MM.1S (cell line): ENCODE data around the gene IFT20.

Experiments
- DNase-seq: peaks from one replicate; pipeline ENCODE4 v3.0.0-alpha.2; 2015
- H2AFZ ChIP-seq: fragments of 300-600 bp; sonication (generic); 2 replicates; pipeline ENCODE4 v1.6.0; 2016; ENCODE audit warnings: antibody characterized with exemption, low read length
- H3F3A ChIP-seq: fragments of 300-600 bp; sonication (generic); 2 replicates; pipeline ENCODE4 v1.6.1; 2016; ENCODE audit warnings: mild to moderate bottlenecking, antibody characterized with exemption, low read length, moderate library complexity, mixed read lengths; ENCODE audit not compliant: insufficient read depth
- H3K27ac ChIP-seq: fragments of 300-600 bp; sonication (generic); 2 replicates; pipeline ENCODE4 v1.5.1; 2016; ENCODE audit warnings: mild to moderate bottlenecking, low read length
- H3K27me3 ChIP-seq: fragments of 300-600 bp; sonication (generic); replicated peaks from 2 replicates; pipeline ENCODE4 v1.6.0; 2016; ENCODE audit warnings: low read length; ENCODE audit not compliant: insufficient read depth
- H3K36me3 ChIP-seq: fragments of 300-600 bp; sonication (generic); replicated peaks from 2 replicates; pipeline ENCODE4 v1.6.1; 2016; ENCODE audit warnings: mild to moderate bottlenecking, low read length, mixed read lengths; ENCODE audit not compliant: insufficient read depth
- H3K4me1 ChIP-seq: fragments of 300-600 bp; sonication (generic); 2 replicates; pipeline ENCODE4 v1.6.1; 2016; ENCODE audit warnings: low read length, mixed read lengths
- H3K4me2 ChIP-seq: fragments of 300-600 bp; sonication (generic); 2 replicates; pipeline ENCODE4 v1.6.0; 2016; ENCODE audit warnings: low read depth, low read length
- H3K4me3 ChIP-seq: fragments of 300-600 bp; sonication (generic); 2 replicates; pipeline ENCODE4 v1.5.1; 2016; ENCODE audit warnings: low read length, mixed read lengths
- H3K79me2 ChIP-seq: fragments of 300-600 bp; sonication (generic); 2 replicates; pipeline ENCODE4 v1.6.1; 2016; ENCODE audit warnings: mixed run types, low read length, mixed read lengths
- H3K9ac ChIP-seq: fragments of 300-600 bp; sonication (generic); 2 replicates; pipeline ENCODE4 v1.6.1; 2016; ENCODE audit warnings: low read length, mixed read lengths
- H3K9me2 ChIP-seq: fragments of 300-600 bp; sonication (generic); replicated peaks from 2 replicates; pipeline ENCODE4 v1.6.1; 2016; ENCODE audit warnings: mild to moderate bottlenecking, low read length, mixed read lengths; ENCODE audit not compliant: insufficient read depth
- H3K9me3 ChIP-seq: fragments of 300-600 bp; sonication (generic); replicated peaks from 2 replicates; pipeline ENCODE4 v1.6.1; 2016; ENCODE audit warnings: mild to moderate bottlenecking, low read length, mixed read lengths; ENCODE audit not compliant: insufficient read depth
- H4K20me1 ChIP-seq: fragments of 300-600 bp; sonication (generic); 2 replicates; pipeline ENCODE4 v1.6.1; 2016; ENCODE audit warnings: mild to moderate bottlenecking, low read length, moderate library complexity, mixed read lengths; ENCODE audit not compliant: insufficient read depth
- CTCF ChIP-seq: fragments of 300-600 bp; sonication (generic); IDR thresholded peaks from 2 replicates; pipeline ENCODE4 v1.5.1; 2016; ENCODE audit warnings: antibody characterized with exemption, low read length, mixed read lengths
- EZH2 ChIP-seq: fragments of 300-600 bp; sonication (generic); optimal IDR thresholded peaks from 2 replicates; pipeline ENCODE3; 2017; ENCODE audit warnings: low read depth, mild to moderate bottlenecking, antibody characterized with exemption, low read length, mixed read lengths
- EZH2phosphoT487 ChIP-seq: fragments of 300-600 bp; sonication (generic); IDR thresholded peaks from 2 replicates; pipeline ENCODE4 v1.6.1; 2018; ENCODE audit warnings: antibody characterized with exemption, low read length

IFT20 gene

GRCh38 chr17:28365487-28365886, 30.2 kb upstream of the IFT20 start:
- H2AFZ ChIP-seq = no peak overlapping the region
- H3K36me3 ChIP-seq = no peaks in the 10 kb centered on the region; the same call in 1 of the 2 replicates
- H3K4me2 ChIP-seq = no peak overlapping the region
- H3F3A ChIP-seq = peaks cover 2% of the 10 kb centered on the region
- H3K9me2 ChIP-seq = no peaks in the 10 kb centered on the region
- H3K79me2 ChIP-seq = 0 out of 2 replicates have a peak, but pooled peaks cover 2% of the 10 kb centered on the region
- no peak overlapping the region for H3K9ac ChIP-seq
- no peaks in the 10 kb centered on the region for H4K20me1 ChIP-seq
- H3K4me3 ChIP-seq = no peak overlapping the region
- no peak for TF ChIP-seq EZH2
- TF ChIP-seq EZH2phosphoT487 = no peak
- TF ChIP-seq CTCF = no peak
- DNase-seq = no peak
- H3K27ac ChIP-seq = no peak overlapping the region
- no peaks in the 10 kb centered on the region for H3K27me3 ChIP-seq
- H3K4me1 ChIP-seq = no peaks in the 10 kb centered on the region
- H3K9me3 ChIP-seq = no peaks in the 10 kb centered on the region

- no peak for DNase-seq
- TF ChIP-seq CTCF (no peak), EZH2 (no peak), EZH2phosphoT487 (no peak)
- H4K20me1 ChIP-seq = no peaks in the 10 kb centered on the region
- H3K79me2 ChIP-seq = 0 out of 2 replicates have a peak, but pooled peaks cover 4% of the 10 kb centered on the region
- H3F3A ChIP-seq = no peaks in the 10 kb centered on the region
- H3K9ac ChIP-seq = no peak within 1 kb of the TSS
- H3K9me3 ChIP-seq = no peaks in the 10 kb centered on the region
- H3K4me2 ChIP-seq = no peak within 1 kb of the TSS
- no peak within 1 kb of the TSS for H2AFZ ChIP-seq
- no peaks in the 10 kb centered on the region for H3K4me1 ChIP-seq
- H3K4me3 ChIP-seq = no peak within 1 kb of the TSS
- H3K27me3 ChIP-seq = no peaks in the 10 kb centered on the region
- H3K36me3 ChIP-seq = peaks cover 2% of the 10 kb centered on the region; the same call in 1 of the 2 replicates
- no peak within 1 kb of the TSS for H3K27ac ChIP-seq
- no peaks in the 10 kb centered on the region for H3K9me2 ChIP-seq
These were observed 29.5 kb upstream of the IFT20 start, which contains the start of gene SEBOX for GRCh38 chr17:28364665-28365363. Gene SEBOX (minus strand): TSS chr17:28365199. CDS start chr17:28365151, 48 bp downstream.

GRCh38 chr17:28363776-28364650, 28.7 kb upstream of the IFT20 start:
- H3K27me3 ChIP-seq = no peaks in the 10 kb centered on the region
- no peak for TF ChIP-seq EZH2phosphoT487
- no peak for TF ChIP-seq EZH2
- TF ChIP-seq CTCF = no peak
- H3K4me2 ChIP-seq = no peak overlapping the region
- H3K9ac ChIP-seq = no peak overlapping the region
- H3K36me3 ChIP-seq = peaks cover 2% of the 10 kb centered on the region; the same call in 1 of the 2 replicates
- no peaks in the 10 kb centered on the region for H3K4me1 ChIP-seq
- DNase-seq = no peak
- H4K20me1 ChIP-seq = no peaks in the 10 kb centered on the region
- H3K9me2 ChIP-seq = no peaks in the 10 kb centered on the region
- peaks cover 5% of the 10 kb centered on the region for H3K79me2 ChIP-seq
- H3K9me3 ChIP-seq = no peaks in the 10 kb centered on the region
- no peak overlapping the region for H2AFZ ChIP-seq
- H3K4me3 ChIP-seq = no peak overlapping the region
- H3F3A ChIP-seq = no peaks in the 10 kb centered on the region
- H3K27ac ChIP-seq = no peak overlapping the region
